DMS79 treated with DMSO at 0.1 percent for 48 hours (cell line): Measurements from ENCODE around the gene SPIRE2.
"Not testable (repeated sequence)": the region's sequence is repeated elsewhere in the genome, so short reads cannot be mapped to it uniquely, and the experiment has no call there.

Source experiments
- DNase-seq: peaks from one replicate; lab custom pipeline; 2025; lab: John Stamatoyannopoulos, UW

Gene SPIRE2

DNA sequence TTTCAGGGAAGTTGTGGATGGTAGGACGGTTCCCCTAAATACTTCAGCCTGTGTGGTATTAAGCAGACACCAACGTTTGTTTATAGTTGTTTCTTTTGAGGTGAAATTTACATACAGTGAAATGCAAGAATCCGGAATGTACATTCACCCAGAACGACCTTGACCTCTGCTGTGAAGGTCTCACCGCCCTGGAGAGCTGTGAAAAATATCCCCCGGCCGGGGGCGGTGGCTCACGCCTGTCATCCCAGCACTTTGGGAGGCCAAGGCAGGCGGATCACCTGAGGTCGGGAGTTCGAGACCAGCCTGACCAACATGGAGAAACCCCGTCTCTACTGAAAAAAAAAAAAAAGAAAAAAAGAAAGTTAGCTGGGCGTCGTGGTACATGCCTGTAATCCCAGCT lies 8.2 kb downstream of the SPIRE2 start:
- not testable (repeated sequence) for DNase-seq

DNA sequence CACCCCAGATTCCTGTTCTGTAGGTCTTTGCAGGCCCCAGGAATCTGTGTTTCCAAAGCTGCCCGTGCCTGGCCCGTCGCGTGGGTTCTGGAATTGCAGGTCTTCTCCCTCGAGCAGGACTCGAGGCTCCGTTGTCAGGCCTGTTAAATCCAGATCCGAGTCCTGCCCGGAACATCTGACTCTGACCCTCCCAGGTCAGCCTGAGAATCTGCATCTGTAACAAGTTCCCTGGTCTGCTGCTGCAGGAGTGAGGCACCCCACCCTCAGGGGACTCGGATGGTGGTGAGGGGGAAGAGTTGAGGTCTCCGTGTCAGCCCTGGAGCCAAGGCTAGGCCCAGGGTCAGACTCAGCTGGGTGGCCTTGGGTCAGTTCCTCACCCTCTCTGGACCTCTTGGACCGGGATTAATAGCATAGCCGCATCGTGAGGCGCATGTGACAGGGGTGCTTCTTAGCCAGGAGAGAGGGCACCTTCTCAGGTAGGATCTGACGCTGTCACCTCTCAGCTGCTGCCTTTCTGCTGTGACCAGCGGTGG lies 8.8 kb downstream of the SPIRE2 start:
- no peak for DNase-seq

DNA sequence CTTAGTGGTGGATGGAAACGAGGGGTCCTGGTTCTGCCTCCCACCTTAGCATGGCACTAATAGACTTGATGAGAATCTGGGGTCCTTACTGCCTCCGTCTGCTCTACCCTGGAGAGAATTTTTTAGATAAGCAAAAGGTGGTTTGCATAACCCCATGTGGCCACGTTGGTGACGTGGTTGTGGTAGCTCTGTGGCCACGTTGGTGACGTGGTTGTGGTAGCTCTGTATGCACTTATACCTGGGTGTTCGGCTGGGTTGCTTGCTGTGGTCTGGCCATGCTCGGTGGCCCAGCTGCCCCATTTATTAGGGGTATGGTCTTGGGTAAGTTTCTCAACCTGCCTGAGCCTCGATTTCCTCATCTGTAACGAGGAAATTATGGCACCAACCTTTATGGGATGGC lies 13.0 kb downstream of the SPIRE2 start:
- DNase-seq = no peak

DNA sequence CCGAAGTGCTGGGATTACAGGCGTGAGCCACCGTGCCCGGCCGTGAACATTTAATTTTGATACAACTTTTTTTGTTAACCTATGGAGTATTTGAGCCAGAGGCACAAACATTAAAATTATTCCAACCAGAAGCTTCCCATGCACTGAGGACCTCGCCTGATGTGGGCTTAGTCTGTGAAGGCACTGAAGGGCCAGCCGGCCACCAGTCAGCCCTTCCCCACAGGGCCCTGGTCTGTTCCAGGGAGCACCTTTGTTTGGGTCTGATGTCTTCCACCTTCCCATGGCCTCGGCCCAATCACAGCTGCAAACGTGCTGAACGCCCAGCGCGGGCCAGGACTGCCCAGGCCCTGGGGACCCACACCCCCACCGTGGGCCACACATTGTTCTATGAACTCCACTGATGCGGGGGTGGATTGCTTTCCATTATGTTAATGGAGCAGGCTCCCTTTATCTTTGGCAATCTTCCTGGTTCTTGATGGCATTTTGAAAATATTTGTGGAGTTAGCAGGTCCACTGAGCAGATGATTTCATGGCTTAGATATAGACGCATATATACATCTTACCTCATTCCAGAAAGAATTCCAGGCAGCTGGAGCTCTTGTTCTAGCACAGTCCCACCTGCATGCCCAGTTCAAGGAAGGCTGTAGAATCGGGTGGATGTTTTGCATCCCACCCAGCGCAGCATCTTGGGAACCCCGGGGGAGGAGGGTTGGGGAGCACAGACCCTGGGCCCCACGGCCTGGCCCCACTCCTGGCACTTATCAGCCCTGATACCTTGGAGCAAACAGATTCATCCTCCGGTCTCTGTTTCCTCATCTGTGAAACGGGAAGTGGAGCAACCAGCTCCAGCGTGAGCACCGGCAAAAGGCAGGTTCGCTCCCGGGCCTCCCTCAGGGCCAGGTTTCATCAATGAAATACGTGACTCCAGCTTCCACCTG lies 14.5 kb downstream of the SPIRE2 start:
- DNase-seq = peak; percentile 57

DNA sequence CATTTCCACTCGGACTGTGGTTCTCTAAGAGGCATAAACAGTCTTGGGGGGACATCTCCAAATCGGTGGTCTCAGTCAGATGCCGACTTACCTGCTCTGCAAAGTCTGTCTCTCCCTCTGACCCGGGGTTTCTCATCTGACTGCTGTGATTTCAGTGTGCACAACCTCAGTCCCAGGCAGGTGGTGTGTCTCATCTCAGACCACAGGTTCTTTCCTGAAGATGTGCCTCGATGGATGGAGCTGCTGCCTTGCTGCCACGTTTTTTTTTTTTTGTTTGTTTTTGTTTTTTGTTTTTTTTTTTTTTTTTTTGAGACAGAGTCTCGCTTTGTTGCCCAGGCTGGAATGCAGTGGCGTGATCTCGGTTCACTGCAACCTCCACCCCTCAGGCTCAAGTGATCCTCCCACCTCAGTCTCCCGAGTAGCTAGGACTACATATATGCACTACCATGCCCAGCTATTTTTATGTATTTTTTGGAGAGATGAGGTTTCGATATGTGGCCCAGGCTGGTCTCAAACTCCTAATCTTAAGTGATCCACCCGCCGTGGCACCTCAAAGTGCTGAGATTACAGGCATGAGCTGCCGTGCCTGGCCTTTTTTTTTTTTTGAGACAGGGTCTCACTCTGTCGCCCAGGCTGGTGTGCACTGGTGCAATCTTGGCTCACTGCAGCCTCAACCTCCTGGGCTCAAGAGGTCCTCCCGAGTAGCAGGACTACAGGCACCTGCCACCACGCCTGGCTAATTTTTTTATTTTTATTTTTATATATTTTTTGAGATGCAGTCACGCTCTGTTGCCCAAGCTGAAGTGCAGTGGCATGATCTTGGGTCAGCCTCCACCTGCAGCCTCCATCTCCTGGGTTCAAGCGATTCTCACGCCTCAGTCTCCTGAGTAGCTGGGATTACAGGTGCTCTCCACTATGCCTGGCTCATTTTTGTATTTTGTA lies 15.4 kb downstream of the SPIRE2 start:
- no peak for DNase-seq

DNA sequence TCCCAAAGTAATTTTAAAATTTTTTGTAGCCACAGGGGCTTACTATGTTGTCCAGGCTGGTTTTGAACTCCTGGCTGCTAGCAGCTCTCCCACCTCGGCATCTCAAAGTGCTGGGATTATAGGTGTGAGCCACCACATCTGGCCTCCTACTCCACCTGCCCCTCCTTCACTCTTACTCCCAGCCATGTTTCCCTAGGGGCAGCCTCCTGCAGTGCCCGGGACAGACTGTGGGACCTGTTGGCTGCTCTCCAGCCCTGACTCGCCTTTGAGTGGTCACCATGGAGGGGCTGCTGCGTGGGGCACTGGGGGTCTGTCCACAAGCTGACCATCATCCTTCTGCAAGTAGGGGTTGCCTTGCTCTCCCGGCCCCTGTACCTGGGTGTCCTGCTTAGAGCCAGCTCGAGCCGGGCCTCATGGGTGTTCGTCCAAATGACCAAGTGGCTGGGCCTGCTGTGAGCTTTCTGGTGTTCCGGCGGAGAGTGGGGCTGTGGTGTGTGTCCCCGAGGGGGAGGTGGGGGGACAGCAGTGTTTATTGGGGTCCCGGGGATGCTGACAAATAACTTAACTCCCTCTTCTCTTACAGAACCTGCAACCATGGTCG lies 16.6 kb downstream of the SPIRE2 start:
- DNase-seq = no peak

DNA sequence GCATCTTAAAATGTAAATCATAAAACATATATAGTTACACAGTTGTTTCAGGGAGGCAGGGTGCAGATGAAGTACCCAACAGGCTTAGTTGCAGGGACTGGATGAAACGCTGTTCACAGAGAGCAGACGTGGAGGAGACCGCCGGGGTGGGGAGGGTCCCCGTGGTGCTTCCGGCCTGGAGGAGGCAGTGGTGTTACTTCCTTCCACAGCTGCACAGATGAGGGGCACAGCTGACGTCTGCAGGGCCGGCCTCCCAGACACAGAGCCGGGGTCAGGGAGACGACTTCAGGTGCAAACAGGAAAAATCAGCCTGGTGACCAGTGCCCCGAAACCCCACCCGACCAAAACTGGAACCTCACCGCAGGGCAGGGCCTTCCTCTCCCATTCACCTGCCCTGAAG lies 17.1 kb downstream of the SPIRE2 start:
- DNase-seq = no peak

DNA sequence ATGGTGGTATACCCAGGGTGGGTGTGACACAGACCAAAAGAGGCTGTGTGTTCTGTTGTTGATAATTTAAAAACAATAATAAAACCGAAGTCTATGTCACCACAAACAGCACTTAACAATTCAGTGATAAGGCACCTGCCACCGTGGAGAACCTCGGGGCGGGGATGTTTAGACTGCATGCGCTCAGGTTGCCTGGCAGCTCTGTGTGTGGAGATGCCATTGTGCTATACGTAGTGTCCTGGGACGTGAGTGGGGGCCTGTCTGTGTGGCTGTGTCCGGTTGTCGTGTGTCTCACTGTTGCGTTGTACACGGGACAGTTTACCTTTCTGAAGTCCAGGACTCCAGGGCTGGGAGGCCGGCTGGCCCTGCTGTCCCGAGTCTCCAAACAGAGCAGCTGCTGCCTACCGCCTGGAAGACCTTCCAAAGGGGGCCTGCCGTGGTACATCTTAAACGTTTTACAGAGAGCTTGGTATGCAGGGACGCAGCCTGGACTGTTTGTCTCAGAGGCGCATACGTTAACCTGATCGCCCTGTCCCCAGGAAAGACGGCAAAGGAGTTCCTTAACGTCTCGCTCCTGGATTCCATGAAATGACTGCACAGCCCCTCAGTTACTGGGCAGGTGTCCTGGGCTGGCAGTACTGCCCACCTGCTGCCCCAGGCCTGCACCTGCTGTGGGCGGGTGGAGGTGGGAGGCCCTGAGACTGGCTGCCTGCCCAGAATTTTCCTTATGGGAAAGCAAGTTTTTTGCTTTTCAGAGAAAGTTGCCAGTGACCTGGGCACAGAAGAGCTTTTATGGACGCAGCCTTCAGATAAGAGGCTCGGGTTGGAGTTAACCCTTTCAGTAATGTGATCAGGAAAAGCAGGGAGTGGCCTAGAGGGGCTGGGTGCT lies 19.0 kb downstream of the SPIRE2 start:
- peak; percentile 71 for DNase-seq

DNA sequence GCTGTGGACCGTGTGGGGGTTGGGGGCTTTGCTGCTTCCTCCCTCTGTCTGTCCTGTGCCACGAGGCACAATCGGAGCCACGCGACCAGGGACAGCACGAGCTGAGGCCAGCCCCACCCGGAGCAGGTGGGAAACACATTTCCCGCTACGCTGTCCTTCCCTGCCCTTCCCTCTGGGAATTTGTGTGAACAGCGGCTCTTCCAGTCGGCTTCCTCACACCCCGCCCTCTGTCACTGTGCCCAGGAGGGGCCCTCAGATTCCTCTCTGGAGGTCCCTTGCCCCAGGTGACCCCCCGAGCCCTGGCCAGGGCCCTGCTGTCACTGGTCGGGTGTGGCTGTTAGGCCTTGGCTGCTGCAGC lies 19.6 kb downstream of the SPIRE2 start:
- no peak for DNase-seq

DNA sequence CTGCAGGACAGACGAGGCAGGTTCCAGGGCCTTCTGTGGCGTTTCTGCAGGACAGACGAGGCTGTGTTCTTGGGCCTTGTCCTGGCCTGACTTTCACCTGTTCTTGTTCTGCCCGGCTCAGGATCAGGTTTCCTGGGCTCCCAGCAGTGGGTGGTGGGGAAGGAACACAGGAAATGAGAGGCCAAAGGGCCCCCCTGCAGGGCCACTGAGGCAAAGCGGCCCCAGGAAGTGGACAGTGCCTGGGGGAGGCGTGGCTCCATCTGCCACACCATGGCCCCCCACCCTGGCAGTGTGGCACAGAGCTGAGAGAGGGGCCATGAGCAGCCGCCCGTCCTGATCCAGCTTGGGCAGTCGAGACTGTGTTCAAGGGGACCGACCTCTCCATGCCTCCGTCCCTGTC lies 20.7 kb downstream of the SPIRE2 start:
- no peak for DNase-seq

DNA sequence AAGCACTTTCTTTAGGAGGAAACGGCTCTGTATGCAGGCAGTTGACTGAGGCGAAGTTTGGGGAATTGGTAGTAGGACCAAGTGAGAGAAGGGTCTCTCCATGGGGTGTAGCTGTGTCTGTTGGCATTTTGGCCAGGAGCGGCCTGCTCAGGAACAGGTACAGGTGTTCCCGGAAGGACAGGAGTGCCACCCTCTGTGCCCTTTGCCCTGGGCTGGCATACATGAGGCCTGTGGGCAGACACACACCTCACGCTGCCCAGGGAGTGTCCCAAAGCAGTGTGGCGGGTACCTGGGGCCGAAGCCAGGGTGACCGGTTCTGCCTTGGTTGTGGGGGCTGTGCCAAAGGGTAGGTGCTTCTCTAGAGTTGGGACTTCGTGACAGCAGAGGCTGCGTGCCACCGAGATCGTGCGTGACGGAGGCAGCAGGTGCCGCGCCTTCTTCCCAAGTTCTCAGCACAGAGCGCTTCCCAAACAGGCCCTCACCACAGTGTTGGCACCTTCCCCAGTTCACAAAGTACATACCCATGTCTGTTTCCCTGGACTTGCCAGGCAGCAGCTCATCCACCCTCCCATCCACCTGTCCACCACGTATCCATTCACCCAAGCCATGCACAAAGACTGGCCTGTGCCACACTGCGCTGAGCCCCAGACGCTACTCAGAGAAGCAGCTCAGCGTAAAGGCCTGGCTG lies 25.2 kb downstream of the SPIRE2 start:
- DNase-seq = no peak

DNA sequence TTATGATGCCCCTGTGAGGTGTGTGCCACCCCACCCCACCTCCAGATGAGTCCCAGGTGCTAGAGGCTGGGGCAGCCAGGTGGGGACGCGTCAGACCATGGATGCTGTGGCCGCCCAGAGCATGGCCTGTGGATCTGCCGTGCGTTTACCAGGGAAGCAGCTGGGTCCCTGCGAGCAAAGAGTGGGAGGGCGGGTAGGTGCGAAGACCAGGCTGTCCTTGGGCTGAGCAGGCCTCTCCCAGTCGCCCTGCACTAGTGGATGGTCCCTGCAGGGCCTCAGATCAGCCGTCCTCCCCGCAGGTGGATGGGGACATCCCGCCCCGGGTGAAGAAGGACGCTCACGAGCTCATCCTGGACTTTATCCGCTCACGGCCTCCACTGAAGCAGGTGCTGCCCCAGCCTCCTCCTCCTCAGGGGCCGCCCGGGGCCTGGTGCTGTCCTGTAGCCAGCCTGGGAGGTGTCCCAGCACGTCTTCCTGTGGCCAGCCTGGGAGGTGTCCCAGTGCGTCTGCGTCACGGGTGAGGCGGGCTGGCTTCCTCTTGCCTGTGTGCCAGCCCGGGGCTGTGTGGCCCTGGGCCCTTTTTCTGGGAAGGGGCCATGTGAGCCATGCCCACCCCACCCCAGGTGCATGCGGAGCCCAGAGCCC lies 27.1 kb downstream of the SPIRE2 start:
- DNase-seq = no peak

DNA sequence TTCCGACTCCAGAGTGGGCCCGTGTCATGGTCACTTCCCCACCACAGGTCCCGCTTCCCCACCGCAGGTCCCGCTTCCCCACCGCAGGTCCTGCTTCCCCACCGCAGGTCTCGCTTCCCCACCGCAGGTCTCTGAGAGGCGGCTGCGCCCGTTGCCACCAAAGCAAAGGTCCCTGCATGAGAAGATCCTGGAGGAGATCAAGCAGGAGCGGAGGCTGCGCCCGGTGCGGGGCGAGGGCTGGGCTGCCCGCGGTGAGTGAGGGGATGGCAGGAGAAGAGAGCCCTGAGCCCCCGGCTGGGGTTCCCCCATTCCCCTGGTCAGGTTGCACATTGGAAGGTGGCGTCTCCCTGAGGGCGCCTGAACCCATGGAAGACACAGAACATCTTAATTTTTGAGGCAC lies 27.7 kb downstream of the SPIRE2 start:
- DNase-seq = no peak

DNA sequence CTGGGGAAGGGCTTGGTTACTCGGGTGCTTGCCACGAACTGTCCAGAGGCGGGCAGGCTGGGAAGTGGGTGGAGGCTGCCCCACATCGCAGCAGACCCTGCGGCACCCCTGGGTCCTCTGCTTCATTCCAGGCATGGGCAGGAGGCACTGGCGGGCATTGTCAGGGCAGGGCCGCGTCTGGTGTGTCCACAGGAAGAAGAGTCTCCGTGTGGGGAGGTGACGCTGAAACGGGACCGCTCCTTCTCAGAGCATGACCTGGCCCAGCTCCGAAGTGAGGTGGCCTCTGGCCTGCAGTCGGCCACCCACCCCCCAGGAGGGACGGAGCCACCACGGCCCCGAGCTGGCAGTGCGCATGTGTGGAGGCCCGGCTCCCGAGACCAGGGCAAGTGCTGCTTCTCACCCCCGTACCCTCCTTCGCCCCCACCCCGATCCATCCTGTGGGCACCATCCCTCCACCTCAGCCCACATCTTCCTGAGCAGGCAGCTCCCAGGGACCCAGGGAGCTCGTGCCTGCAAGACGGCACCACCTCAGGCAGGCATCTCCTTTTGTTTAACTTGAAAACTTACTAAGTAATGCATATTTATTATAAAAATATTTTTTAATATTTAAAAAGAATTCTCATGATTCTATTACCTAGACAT lies 30.8 kb downstream of the SPIRE2 start:
- DNase-seq = no peak

DNA sequence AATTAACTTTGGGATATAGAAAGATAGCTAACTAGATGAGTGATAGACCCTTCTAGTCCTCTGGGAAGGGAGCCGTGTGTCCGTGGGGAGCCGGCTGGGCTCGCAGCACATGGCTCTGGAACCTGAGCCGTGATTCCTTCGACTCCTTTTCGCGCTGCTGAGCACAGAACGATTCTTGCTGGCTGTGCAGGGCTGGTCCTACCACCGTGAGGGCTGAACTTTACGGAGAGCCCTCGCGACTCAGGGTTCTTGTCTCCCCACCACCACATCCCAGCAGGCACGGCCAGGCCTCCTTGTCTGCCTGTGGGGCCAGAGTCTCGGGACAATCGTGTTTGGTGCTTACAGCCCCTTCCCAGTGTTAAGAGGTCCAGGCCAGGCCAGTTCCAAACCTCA lies 31.3 kb downstream of the SPIRE2 start:
- DNase-seq = no peak

DNA sequence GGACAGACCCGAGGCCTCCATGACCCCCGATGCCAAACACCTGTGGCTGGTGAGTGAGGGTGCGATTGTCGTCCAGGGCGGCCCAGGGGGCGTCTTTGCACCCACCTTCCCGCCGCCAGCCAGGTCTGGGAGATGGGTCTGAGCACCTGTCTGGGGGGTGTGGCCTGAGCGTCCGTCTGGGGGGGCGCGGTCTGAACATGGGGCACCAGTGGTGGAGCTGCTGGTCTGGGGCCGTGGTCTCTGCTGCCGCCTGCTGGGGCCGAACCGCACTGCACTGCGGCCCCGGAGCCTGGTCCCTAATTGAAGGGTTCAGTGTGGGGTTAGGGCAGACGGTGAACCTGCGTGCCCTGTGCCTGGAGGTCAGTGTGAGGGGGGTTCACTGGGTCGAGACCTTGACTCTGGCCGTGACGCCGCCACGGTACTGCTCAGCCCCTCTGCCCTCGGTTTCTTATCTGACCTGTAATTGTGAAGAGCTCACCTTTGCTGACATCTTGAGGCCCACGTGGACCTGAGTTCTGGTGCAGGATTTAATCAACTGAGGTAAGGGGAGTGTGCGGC lies 32.6 kb downstream of the SPIRE2 start:
- DNase-seq = no peak

DNA sequence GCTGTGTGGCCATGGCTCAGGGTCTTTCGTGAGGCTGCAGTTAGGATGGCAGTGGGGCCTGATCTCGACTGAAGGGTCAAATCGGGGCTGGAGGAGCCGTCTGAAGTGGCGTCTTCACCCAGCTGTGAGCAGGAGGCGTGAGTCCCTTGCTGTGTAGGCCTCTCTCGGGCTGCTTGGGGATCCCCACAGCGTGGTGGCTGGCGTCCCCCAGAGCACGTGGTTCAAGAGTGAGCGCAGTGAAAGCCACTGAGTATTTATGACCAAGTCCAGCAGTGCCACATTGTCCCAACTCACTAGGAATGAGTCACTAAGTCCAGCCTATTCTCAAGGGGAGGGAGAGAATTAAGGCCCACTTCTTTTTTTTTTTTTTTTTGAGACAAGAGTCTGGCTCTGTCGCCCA lies 33.4 kb downstream of the SPIRE2 start:
- DNase-seq = no peak

DNA sequence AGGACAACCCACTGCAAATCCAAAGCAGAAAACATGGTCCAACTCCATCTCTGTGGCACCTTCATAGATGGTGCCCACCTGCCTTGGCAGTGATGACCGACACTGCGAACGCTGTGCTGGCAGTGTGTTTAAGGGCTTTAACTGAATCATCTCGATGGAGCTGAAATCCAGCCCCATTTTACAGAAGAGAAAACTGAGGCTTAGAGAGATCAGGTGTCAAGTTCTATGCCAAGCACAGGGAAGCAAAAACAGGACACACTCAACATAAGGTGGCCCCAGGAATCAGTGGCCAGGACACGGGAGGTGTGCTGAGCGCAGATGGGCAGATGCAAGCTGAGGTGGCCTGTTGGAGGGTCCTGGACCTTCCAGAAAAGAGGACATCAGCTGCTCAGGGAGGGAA lies 34.5 kb downstream of the SPIRE2 start:
- no peak for DNase-seq
